HG02840 (cell line): ENCODE data around the gene MMP21.
A peak's percentile ranks its signal among the peaks of the same experiment; 100 is the strongest.

Experiments used
- ATAC-seq: cut with Tn5 transposase; IDR thresholded peaks from one replicate; pipeline ENCODE4 v1.9.1; 2021; ENCODE audit warnings: mild to moderate bottlenecking, moderate library complexity, moderate number of reproducible peaks; ENCODE audit not compliant: unreplicated experiment, low FRiP score

The MMP21 gene

GRCh38 chr10:125792342-125793300, 17.0 kb upstream of the MMP21 start:
- ATAC-seq = no peak

GRCh38 chr10:125788156-125789034, 12.8 kb upstream of the MMP21 start:
- ATAC-seq = no peak

- no peak for ATAC-seq
Observed at GRCh38 chr10:125785791-125786190, 10.2 kb upstream of the MMP21 start.

GRCh38 chr10:125783957-125784356, 8.3 kb upstream of the MMP21 start:
- ATAC-seq = peak; percentile 71

- no peak for ATAC-seq
Observed at GRCh38 chr10:125783408-125783807, 7.8 kb upstream of the MMP21 start.

GRCh38 chr10:125782616-125783015, 7.0 kb upstream of the MMP21 start:
- no peak for ATAC-seq

- no peak for ATAC-seq
Observed at GRCh38 chr10:125782054-125782453, 6.4 kb upstream of the MMP21 start.

GRCh38 chr10:125781374-125781773, 5.8 kb upstream of the MMP21 start:
- no peak for ATAC-seq

GRCh38 chr10:125779403-125780327, 4.0 kb upstream of the MMP21 start:
- no peak for ATAC-seq

GRCh38 chr10:125778556-125778955, 2.9 kb upstream of the MMP21 start:
- ATAC-seq = no peak

- ATAC-seq = no peak
Observed at GRCh38 chr10:125777806-125778205, 2.2 kb upstream of the MMP21 start.

- ATAC-seq = no peak
Observed at GRCh38 chr10:125774581-125775191, 935 bp downstream of the MMP21 start.

GRCh38 chr10:125773687-125774543, 1.7 kb downstream of the MMP21 start:
- ATAC-seq = no peak

- ATAC-seq = no peak
Observed at GRCh38 chr10:125772864-125773180, 2.8 kb downstream of the MMP21 start.

GRCh38 chr10:125772112-125772863, 3.3 kb downstream of the MMP21 start:
- ATAC-seq = no peak

GRCh38 chr10:125770844-125771243, 4.8 kb downstream of the MMP21 start:
- ATAC-seq = no peak

GRCh38 chr10:125769175-125769574, 6.4 kb downstream of the MMP21 start:
- no peak for ATAC-seq

GRCh38 chr10:125768219-125768855, 7.3 kb downstream of the MMP21 start:
- ATAC-seq = no peak
